Measurements from ENCODE around the gene PRR29.

PRR29 gene

DNA sequence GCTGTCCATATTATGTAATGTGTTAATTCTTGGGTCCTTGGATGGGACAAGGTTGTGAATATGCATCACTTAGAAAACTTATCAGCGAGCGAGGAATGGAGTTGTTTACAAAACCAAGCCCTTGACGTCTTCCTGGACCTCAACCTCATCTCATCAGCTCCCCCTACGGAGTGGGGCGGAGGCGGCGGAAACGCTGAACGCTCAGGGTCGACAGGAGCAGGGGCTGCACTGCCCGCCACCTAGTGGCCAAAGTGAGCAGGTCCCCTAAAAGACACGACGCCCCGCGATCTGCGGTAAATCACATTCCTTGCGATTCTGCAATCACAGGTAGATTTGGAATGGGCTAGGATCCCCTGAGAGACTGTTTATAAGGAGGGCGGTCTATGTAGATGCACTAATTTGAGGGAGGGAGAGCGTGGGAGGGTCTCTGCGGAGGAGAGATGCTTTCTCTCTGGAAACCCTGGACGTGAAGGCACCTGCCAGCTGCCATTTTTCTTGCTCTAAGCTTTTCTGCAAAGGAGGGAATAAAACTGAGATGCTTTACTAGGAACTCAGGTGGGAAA, 27.7 kb downstream of the PRR29 start:
- no peak overlapping the region for H3K4me3 ChIP-seq (ENCODE audit: low read depth, low read length)
- peak; percentile 79 for DNase-seq (ENCODE audit: low read depth)
- TF ChIP-seq, protein P1, sequence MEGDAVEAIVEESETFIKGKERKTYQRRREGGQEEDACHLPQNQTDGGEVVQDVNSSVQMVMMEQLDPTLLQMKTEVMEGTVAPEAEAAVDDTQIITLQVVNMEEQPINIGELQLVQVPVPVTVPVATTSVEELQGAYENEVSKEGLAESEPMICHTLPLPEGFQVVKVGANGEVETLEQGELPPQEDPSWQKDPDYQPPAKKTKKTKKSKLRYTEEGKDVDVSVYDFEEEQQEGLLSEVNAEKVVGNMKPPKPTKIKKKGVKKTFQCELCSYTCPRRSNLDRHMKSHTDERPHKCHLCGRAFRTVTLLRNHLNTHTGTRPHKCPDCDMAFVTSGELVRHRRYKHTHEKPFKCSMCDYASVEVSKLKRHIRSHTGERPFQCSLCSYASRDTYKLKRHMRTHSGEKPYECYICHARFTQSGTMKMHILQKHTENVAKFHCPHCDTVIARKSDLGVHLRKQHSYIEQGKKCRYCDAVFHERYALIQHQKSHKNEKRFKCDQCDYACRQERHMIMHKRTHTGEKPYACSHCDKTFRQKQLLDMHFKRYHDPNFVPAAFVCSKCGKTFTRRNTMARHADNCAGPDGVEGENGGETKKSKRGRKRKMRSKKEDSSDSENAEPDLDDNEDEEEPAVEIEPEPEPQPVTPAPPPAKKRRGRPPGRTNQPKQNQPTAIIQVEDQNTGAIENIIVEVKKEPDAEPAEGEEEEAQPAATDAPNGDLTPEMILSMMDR (conservative IDR thresholded peaks at IDR 0.05; ENCODE audit: low read depth, low read length), result peak; percentile 90

DNA sequence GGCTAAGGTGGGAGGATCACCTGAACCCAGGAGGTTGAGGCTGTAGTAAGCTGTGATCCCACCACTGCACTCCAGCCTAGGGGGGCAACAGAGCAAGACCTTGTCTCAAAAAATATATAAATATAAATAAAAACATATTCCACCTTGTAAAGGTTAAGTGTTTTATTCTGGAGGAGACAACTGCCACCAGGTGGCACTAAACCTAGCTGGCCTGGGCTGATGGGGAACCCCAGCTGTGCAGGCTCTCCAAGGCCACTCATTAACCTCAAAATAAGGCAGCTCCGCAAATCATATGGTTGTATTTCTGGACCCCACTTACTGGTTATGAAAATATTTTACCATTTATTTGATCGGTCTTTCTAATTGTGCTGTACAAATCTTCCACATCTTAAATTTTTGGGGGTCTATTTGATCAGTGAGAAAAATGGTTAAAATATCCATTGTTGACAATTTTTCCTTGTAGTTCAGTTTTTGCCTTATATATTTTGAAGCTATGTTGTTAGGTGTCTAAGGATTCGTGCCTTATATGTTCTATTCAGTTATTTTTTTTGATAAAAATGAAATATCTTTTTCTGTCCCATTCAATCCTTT, 30.8 kb downstream of the PRR29 start:
- peak; percentile 83 for DNase-seq (ENCODE audit: low read depth)
- TF ChIP-seq, protein P1 (conservative IDR thresholded peaks at IDR 0.05; ENCODE audit: low read depth, low read length), result peak; percentile 83
- H3K4me3 ChIP-seq (ENCODE audit: low read depth, low read length), result no peak overlapping the region

DNA sequence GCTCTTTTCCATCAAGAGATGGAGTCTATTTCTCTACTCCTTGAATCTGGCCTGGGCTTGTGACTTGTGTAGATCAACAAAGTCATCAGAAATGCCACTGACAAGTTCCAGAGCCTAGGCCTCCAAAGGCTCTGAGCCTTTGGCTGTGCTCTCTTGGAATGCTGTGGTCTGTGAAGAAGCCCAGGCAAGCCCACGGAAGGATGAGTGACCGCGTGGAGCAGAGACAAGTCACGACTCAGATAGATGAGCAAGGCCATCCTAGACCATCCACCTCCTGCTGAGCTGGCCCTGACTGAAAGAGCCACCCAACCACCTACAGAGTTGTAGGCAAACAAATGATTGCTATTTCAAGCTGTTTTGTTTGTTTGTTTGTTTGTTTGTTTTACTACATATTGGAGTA, 33.9 kb downstream of the PRR29 start:
- TF ChIP-seq, protein P1 (conservative IDR thresholded peaks at IDR 0.05; ENCODE audit: low read depth, low read length), result no peak
- H3K4me3 ChIP-seq (ENCODE audit: low read depth, low read length), result no peak overlapping the region
- no peak for DNase-seq (ENCODE audit: low read depth)

DNA sequence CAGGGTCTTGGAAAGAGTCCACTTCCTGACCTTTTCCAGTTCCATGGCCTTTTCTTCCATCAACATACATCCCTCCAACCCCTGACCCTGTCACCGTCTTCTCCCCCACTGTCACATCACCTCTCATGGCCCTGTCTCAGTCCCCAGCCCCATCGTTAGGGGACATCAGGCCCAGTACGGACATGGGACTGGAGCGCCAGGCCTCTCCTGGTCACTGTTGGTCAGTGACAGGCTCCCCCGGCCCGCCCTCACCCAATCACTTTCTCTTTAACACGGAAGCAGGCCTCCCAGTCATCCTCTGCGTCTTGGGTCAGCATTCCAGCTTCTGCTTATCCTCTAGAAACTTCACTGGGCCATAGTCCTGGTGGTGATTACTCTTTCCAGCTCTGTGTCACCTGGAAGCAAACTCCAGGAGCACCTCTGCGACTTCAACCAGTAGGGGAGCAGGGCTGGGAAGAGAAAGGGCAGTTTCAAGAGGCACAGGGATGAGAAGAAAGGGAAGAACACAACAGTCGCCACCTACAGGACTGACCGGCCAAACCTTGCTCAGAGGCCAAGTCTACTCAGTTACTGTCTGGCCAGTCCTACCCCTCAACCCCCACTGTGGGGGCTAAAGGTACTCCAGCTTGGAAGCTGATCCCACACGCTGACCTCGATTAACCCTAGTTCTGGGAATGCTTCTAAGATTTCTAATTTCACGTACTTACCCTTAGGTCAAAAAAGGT, 38.2 kb downstream of the PRR29 start:
- H3K4me3 ChIP-seq (ENCODE audit: low read depth, low read length), result no peak overlapping the region
- DNase-seq (ENCODE audit: low read depth), result no peak
- TF ChIP-seq, protein P1 (conservative IDR thresholded peaks at IDR 0.05; ENCODE audit: low read depth, low read length), result peak; percentile 32

DNA sequence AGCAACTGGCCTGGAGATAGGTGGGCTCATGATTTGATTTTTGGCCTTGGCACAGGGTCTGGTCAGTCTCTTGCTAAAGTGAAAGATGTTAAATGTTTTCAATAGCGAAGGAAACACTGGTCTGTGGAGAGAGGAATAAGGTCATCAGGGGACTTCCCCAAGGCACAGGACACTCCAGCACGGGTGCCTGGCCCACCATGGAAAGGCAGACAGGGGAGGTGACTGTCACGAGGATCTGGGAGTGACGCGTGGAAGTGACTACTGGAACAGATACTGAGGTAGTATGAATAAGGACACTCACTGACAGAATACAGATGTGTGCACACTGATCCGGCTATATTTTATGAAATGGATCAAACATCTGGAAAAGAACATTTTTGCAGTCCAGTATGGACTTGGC, 39.0 kb downstream of the PRR29 start:
- TF ChIP-seq, protein P1 (conservative IDR thresholded peaks at IDR 0.05; ENCODE audit: low read depth, low read length), result no peak
- DNase-seq (ENCODE audit: low read depth), result no peak
- no peak overlapping the region for H3K4me3 ChIP-seq (ENCODE audit: low read depth, low read length)

DNA sequence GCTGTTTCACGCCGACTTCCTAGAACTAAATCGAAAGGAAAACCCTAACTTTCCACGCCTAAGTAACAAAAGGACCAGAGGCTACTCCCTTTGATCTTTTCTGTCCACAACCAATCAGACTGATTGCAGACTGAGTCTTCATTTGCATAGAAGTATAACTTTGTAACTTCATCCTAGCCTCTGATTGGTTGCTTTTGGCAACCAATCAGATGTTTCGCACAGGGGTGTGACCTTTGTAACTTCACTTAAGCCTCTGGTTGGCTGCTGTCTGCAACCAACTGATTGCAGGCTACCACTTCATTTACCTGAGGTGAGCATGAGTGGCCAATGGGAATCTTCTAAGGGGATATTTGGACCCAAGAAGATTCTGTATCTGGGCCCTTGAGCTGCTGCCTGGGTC, 39.7 kb downstream of the PRR29 start:
- TF ChIP-seq, protein P1 (conservative IDR thresholded peaks at IDR 0.05; ENCODE audit: low read depth, low read length), result no peak
- no peak for DNase-seq (ENCODE audit: low read depth)
- H3K4me3 ChIP-seq (ENCODE audit: low read depth, low read length), result no peak overlapping the region
